Measurements from ENCODE around the gene STK32B.

DNA sequence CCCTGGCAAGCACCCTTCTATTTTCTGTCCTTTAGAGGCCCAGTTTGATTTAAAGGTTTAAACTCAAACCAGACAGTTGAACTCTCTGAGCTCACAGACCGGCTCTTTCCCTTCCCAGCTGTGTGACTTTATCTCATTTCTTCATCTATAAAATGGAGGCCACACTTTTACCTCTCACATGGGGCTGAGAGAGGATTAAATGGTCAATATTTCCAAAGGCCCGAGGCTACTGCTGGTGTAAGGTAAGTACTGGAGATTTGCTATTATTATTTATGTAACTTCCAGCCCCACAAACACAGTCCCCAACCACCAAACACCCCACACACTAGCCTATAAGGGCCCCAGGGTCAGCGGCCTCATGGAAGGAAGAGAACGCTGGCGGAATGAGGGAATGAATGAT lies 18.5 kb upstream of the STK32B start:
- TF ChIP-seq POLR2AphosphoS5 (IDR thresholded peaks at IDR 0.05; ENCODE audit: control insufficient read depth, insufficient read depth, low read depth, low read length) (no peak), ERF (CRISPR knock-in tag; IDR thresholded peaks at IDR 0.05) (no peak), RBFOX2 (IDR thresholded peaks at IDR 0.05; ENCODE audit: low read depth, low read length) (no peak), HMGXB4 (CRISPR knock-in tag; IDR thresholded peaks at IDR 0.05) (no peak)
- TF ChIP-seq, protein P1, sequence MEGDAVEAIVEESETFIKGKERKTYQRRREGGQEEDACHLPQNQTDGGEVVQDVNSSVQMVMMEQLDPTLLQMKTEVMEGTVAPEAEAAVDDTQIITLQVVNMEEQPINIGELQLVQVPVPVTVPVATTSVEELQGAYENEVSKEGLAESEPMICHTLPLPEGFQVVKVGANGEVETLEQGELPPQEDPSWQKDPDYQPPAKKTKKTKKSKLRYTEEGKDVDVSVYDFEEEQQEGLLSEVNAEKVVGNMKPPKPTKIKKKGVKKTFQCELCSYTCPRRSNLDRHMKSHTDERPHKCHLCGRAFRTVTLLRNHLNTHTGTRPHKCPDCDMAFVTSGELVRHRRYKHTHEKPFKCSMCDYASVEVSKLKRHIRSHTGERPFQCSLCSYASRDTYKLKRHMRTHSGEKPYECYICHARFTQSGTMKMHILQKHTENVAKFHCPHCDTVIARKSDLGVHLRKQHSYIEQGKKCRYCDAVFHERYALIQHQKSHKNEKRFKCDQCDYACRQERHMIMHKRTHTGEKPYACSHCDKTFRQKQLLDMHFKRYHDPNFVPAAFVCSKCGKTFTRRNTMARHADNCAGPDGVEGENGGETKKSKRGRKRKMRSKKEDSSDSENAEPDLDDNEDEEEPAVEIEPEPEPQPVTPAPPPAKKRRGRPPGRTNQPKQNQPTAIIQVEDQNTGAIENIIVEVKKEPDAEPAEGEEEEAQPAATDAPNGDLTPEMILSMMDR (IDR thresholded peaks at IDR 0.05 in 2 of 3, conservative IDR thresholded peaks at IDR 0.05 in 1 of 3; ENCODE audit: insufficient read depth in 2 of 3, low read depth in 1 of 3, low read length in 3 of 3) = no peak
